Stimulated activated CD4-positive, alpha-beta T cell treated with anti-CD3 and anti-CD28 coated beads, Interleukin-12 subunit alpha, Interleukin-12 subunit beta, amount 100 ng/mL, for 4 hours (primary cell): ENCODE data around the gene IRAK1BP1.
"Not testable (repeated sequence)": the region's sequence is repeated elsewhere in the genome, so short reads cannot be mapped to it uniquely, and the experiment has no call there.

ENCODE experiments used
- DNase-seq: peaks from one replicate; pipeline ENCODE4 v3.0.0-alpha.2; 2020

IRAK1BP1 gene, protein sequence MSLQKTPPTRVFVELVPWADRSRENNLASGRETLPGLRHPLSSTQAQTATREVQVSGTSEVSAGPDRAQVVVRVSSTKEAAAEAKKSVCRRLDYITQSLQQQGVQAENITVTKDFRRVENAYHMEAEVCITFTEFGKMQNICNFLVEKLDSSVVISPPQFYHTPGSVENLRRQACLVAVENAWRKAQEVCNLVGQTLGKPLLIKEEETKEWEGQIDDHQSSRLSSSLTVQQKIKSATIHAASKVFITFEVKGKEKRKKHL

DNA sequence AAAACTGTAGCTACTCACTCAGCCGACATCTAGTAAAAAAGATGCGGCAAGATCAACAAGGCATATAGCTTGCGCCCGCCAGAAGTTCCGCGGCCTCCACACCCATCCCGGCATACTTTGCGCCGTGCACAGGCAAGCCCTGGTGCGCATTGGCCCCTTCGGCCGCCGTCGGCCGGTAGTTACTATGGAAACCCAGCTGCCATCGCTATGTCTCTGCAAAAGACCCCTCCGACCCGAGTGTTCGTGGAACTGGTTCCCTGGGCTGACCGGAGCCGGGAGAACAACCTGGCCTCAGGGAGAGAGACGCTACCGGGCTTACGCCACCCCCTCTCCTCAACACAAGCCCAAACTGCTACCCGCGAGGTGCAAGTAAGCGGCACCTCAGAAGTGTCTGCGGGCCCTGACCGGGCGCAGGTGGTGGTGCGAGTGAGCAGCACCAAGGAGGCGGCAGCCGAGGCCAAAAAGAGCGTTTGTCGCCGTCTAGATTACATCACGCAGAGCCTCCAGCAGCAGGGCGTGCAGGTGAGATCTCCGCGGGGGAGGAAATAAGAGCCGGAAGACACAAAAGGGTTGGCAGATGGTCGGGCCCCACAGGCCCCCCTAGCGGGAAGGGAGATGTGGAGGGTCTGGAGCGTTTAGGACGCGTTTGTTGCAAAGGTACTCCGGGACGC is at the start of gene IRAK1BP1:
Gene IRAK1BP1, plus strand, starts transcription at position 182 of the 671 bp plus-strand sequence. Its CDS starts 26 bp downstream, at position 208.
- peak; percentile 74 for DNase-seq

DNA sequence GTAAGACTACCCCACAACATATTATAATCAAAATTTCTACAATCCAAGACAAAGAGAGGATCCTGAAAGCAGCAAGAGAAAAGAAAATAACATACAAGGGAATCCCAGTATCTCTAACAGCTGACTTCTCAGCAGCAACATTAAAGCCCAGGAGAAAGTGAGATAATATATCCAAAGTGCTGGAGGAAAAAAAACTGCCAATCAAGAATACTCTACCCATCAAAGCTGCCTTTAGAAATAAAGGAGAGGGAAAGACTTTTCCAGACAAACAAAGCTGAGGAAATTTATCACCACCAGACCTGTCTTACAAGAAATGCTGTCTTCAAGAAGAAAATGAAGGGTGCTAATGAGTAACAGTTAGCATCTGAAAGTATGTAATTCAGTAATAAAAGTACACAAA is 43.3 kb upstream of the IRAK1BP1 start:
- no peak for DNase-seq

DNA sequence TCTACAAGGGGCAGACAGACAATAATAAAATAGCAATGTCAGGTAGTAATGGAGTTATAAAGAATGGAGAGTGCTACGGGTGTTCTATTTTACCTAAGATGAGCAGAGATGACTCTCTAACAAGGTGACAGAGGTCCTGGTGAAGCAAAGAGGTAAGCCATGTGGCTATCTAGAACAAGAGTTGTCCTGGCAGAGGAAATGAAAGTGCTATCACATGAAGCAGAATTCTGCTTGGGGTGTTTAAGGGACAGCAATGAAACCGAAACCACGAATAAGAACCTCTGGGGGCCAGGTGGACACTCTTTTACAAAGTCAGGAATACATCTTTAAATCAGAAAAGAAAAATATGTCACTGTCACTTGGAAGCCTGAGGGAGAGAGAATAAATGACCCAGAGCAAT is 37.9 kb upstream of the IRAK1BP1 start:
- DNase-seq: no peak

DNA sequence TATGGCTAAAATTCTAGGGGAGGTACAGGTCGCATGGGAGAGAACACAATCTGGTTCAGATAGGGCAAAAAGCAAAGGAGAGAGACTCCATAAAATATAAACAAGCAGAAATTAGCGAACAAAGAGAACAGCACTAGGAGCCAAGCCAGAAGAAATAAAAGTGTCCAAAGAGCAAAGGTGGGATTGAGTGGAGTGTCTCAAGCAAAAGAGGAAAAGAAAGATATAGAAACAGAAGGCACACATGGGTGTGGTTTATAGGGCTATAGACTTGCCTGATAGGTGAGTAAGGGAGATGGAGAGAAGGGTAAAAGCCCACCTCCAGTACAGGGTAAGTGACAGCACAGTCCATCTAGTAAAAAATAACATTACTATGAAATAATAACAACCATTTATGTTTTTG is 36.5 kb upstream of the IRAK1BP1 start:
- DNase-seq: no peak

DNA sequence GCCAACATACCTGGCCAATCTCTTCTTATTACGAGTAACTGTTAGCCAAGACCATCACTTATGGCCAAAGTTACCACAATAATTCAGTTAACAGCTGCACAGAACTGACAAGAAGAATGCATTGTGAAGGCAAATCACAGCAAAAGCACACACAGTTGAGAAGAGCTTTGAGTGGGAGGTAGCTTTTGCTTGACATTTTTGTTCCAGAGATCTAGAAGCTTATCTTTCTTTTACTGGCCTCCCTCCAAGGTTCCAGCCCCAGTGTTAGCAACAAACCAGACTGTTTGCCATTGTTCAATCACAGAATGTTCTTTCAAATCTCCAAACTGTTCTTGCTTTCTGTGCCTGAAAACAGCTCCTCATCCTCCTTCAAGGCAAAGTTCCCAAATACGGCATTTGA is 35.9 kb upstream of the IRAK1BP1 start:
- DNase-seq: no peak

DNA sequence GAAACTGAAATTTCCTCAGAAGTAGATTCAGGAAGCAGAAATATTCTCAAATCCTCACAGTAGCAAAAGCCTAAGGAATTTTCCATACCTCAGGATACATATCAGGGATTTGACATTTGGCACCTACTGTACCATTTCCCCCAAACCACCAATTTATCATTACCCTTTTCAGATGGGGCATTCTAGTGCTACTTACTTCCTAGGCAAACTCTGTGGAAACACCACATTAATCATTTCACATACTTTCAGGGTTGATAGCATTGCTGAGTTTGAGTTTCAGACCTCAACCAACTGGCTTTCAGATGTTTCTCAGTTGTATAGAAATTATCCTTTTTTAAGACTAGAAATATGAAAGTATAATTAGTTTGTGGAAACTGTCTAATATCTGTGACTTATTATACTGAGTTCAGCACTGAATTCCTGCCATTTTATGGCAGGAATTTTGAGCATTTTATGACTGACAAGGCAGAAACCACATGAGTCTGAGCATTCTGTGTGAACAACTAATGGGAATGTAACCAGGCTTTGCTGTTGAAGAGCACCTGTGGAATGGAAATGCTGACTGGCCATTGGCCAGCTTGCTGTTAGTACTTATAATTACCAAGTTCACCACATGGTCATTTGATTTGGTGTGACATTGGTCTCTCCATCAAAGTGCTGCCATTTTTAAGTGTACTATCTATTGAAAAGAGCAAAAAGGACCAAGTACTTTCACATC is 35.1 kb upstream of the IRAK1BP1 start:
- no peak for DNase-seq

DNA sequence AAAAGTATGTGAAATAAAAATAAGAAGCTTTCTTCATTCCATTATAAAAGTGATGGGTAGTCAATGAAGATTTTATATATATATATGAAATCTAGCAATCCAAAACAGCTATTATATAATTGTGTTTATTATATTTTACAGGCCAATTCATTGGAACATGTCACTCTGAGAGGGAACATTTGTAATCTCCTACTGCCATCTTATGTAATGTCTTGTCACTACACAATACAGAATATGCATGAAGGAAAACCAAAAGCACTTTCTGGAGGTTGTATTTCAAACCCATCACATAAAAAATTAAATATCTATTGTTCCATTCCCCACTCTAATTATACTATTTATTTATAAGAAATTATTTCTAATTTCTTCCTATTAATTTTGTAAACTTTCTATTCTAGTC is 31.5 kb upstream of the IRAK1BP1 start:
- no peak for DNase-seq

DNA sequence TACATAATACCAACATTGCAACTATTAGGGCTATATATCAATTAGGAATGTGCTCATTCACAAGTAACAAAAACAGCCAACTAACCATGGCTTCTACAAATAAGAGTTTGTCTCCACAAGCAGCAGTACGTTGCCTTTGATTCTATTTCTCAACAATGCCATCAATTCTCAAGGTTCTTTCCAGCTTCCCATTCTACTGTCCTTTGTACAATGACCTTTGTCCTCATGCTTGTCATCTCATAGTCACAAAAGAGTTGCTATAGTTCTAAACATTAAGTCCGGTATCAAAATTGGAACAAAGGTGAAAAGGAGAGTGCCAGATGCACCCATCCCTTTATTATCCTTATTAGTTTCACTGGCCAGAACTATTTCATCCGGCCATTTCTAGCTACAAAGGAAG is 30.8 kb upstream of the IRAK1BP1 start:
- no peak for DNase-seq

DNA sequence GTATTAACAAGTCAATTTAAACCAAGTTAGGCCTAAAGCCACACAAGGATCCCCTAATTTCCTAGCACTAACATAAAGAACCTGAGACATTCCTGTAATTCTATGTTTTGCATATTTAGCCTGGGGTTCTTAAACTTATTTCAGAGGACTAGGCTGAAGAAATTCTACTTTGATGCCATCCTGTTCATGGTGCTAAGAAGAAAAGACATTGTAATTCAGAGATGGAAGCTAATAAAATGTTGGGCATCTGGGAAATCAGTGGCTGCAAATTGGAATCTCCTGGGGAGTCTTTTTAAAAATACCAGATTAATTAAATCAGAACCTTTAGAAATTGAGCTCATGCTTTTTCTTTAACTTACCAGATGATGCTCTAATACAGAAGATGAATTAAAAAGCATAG is 26.2 kb upstream of the IRAK1BP1 start:
- DNase-seq: no peak

DNA sequence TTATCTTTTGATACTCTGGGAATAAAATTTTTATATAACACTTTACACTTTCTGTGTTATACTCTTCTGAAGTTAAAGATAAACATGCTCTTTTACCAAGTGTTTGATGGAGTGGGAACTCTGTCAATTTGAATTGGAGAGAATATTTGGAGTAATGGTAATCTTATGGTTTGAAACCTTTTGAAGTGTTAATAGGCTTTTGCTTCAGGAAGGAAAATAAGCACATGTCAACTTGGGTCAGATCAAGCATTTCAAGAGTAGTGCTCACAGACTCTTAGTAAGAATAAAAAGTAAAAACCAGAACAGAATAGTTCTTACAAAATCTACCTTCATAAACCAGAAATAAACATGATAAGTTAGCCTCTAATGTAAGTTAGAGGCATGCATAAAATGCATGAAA is 24.4 kb upstream of the IRAK1BP1 start:
- no peak for DNase-seq

DNA sequence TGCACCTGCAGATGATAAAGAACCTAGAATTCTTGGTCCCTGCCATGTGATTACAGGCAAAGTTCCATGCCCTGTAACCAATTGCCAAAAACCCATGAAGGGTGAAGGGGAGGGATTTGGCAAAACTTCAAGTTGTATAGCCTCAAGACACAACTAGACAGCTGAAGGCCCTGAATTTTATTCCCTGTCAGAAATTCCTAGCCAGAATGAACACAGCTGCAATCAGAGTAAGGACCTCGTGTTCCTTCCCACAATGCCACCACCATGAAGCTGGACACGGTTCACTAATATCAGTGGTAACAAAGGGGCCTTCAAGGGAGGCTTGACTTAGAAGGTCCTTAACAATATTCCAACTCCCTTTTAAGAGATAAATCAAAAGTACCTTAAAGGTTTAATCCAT is 22.5 kb upstream of the IRAK1BP1 start:
- no peak for DNase-seq

DNA sequence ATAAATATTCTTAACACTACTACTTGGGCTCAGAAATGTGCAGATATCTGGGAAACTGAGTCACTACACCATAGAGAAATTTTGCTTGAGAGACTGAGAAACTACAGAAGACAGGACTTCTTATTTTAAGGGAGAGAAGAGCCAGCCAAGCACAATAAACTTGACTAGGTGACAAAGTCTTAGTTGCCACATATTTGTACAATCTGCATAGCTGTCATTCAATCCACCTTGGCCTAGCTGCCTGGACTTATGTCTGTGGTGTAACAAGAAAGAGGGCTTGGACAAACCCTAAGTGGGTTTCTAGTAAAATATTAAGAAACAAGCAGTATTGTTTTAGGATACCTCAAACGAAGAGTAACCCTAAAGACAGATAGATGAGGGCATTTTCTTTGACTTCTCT is 21.8 kb upstream of the IRAK1BP1 start:
- DNase-seq: no peak

DNA sequence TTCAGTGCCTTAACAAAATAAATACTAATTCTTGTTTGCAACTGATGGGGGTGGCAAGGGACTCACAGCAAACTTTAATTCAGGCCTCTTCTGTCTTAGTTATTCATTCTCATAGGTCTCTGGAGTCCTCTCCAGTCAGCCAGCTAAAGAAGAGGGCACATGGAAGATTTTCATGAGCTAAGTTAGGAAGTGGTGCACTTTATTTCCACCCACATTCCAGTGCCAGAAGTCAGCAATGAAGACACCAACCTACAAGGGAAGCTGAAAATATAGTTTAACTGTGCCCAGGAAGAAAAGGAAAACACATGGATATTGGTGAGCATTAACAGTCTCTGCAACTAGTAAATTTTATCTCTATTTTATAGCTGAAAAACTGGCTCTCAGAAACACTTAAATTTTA is 16.7 kb upstream of the IRAK1BP1 start:
- no peak for DNase-seq

DNA sequence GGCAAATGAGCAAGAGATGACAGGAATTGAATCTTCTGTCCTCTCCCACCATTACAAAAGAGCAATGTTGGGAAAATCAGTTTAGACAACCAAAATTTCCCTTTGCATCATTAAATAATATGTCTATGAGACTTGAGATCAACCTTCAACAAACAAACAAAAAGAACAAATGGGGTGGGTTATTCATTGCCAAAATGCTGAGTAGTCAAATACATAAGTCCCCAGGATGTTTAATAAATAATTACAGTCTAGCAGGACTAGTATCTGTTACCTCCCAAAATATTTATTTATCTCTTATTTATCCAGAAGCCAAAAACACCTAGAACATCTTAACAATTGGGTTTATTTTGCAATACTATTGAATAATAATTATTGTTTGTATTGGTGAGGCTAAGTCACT is 16.2 kb upstream of the IRAK1BP1 start:
- DNase-seq: no peak

DNA sequence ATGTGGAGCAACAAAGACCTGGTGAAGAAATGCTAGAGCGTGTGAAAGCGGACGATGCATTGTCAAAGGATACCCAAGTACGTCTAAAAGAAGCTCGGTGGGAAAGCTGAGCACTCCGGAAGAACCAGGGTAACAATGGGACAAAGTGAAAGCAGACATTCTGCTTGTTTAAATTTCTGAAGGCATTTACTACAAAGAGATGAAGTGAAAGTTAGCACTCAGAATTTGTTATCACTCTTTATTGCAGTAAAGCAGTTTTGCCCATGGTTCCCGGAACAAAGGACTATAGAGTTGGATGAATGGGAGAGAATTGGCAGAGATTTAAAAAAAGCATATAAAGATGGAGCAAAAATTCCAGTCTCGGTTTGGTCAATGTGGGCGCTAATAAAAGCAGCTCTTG is 12.8 kb upstream of the IRAK1BP1 start:
- no peak for DNase-seq

DNA sequence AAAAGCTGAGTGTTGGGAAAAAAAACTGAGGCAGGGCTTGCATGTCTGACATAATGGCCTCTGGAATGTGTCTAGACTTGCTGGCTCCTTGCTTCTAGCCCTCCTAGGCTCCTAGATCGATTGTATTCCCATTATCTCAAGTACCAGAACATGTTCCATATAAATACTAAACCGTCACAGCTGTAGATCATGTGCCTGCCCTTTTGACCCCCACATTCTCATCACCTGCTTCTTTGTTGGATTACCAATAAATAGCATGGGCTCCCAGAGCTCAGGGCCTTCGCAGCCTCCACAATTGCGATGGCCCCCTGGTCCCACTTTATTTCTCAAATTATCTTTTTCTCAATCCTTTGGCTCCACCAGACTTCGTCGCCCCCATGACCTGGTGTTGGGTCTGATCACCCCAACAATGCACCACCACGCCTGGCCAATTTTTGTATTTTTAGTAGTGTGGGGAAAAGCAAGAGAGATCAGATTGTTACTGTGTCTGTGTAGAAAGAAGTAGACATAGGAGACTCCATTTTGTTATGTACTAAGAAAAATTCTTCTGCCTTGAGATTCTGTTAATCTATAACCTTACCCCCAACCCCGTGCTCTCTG is 8.9 kb upstream of the IRAK1BP1 start:
- not testable (repeated sequence) for DNase-seq

DNA sequence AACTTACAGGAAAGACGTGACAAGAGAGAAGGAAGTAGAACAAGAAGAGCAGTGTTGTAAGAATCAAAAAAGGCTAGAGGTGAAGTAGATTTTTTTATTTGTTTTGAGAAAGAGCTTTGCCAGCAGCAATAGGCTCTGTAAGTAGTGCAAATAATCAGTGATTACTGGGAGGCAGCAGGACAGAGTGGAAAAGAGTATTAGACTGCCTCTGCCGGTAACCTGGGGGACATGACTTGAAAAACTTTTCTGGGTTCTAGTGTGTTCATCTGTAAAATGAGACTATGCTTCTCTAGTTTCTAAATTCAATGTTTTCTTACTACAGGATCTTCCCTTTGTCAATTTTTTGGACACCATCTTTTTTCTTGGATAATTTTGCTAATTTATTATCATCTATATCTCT is 5.8 kb upstream of the IRAK1BP1 start:
- DNase-seq: no peak

DNA sequence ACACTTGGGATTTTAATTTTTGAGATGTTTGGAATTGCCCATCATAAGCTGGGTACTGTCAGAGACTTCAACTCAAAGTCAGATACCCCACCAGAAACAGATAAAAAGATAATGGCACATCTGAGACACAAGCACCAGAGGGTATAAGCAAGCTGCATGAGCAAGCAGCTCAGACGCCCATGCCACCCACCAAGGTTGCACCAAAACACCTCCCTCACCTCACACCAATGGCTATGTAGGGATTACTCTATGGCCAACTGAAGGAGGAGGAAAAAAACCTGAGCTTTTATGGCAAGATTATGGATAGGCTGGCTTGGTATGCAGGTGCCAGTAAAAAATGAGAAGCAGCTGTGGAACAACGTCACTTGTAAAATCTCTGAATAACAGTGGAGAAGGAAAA is 3.8 kb upstream of the IRAK1BP1 start:
- no peak for DNase-seq

DNA sequence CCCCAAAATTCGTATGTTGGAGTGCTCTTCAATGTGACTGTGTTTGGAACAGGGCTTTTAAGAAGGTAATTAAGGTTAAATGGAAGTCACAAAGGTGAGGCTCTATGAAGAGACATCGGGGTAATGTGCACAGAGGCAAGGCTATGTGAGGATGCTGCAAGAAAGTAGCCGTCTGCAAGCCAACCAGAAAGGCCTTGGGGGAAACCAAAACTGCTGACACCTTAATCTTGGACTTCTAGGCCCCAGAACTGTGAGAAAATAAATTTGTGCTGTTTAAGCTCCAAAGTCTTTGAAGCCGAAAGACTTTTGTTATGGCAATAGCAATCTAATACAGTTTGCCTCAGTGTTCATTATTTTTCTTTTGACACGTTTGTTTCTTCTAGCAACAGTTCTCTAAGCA is 2.4 kb upstream of the IRAK1BP1 start:
- no peak for DNase-seq

DNA sequence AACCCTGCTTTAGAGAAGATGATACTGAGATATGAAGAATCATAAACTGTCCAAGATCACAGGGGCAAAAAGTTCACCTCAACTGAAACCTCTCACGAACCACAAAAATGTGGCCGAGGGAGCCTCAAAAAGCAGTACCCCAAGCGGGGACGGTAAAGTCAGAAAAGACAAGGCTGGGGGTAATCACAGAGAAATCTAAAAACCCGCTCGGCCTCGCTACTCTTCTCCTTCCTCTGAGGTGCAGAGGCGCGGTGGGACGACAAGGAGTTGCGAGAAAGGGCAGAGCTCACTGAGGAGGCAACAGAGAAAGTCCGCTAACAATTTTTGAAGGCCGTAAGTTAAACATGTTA is 356 bp upstream of the IRAK1BP1 start:
- no peak for DNase-seq

DNA sequence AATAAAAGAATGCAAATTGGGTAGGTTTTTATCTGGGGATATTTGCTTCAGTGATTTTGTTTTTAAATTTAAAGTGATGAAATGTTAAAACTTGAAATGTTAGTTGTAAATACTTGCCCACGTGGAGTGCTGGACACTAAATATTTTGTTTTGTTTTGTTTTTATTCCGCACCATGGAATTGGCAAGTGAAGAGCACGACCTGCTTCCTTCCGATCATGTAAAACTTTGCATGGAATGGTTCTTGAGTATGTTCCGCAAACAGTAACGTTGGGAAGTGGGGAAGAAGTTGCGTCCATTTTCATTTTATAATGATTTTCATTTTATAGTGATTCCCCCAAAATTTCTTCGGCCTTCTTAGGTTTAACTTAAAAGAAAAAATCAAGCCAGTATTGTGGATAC is 765 bp downstream of the IRAK1BP1 start:
- no peak for DNase-seq

DNA sequence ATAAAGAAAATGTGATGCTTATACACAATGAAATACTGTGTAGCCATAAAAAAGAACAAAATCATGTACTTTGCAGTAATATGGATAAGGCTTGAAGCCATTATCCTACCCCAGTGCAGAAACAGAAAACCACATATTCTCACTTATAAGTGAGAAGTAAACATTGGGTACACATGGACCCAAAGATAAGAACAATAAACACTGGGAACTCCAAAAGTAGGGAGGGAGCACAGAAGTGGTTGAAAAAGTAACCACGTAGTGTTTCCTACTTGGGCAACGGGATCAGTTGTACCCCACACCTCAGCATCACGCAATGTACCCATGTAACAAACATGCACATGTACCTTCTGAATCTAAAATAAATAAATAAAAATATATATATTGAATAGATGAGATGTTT is 8.2 kb downstream of the IRAK1BP1 start:
- no peak for DNase-seq

DNA sequence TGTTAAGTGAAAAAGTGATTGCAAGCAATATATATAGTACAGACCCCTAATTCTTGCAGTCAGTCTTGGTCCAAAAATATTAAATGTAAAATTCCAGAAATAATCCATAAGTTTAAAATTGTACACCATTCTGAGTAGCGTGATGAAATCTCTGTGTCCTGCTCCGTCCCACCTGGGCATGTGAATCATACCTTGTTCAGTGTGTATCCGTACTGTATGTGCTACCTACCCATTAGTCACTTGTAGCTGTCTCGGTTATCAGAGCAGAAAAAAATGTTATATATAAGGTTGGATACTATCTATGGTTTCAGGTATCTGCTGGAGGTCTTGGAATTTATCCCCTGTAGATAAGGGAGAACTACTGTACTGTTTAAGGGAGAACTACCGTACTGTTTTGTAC is 16.3 kb downstream of the IRAK1BP1 start:
- DNase-seq: no peak

DNA sequence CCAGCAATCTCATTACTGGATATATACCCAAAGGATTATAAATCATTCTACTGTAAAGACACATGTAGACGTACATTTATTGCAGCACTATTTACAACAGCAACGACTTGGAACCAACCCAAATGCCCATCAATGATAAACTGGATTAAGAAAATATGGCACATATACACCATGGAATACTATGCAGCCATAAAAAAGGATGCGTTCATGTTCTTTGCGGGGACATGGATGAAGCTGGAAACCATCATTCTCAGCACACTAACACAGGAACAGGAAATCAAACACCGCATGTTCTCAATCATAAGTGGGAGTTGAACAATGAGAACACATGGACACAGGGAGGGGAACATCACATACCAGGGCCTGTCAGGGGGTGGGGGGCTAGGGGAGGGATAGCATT is 22.6 kb downstream of the IRAK1BP1 start:
- DNase-seq: not testable (repeated sequence)
